A673 (cell line): ENCODE data around the gene ACOT7. TPM values are rescaled to one million over a fixed set of nuclear protein-coding genes. Genes with fewer than 3 reads are reported as not detected.

Source experiments
- BruUV-seq: library from RNA; stranded (reverse); fragments of 400-500 nt; replicated peaks from 2 replicates; lab custom pipeline; 2021; lab: Mats Ljungman, UMichigan
- CTCF ChIA-PET: fragments of 300-600 bp; sonication (Branson Sonifier 250); formaldehyde crosslinking; loops from one replicate; lab custom pipeline; 2022; ENCODE audit warnings: antibody characterized with exemption; lab: Charles Lee
- POLR2A ChIA-PET: fragments of 300-600 bp; sonication (Branson Sonifier 250); formaldehyde crosslinking; loops from one replicate; lab custom pipeline; 2022; ENCODE audit warnings: antibody characterized with exemption; ENCODE audit not compliant: low non-redundant PET; lab: Charles Lee
- DNase-seq: peaks from one replicate; pipeline ENCODE4 v3.0.0-alpha.2; 2015; ENCODE audit warnings: low spot score
- H3K27ac ChIP-seq: fragments of 200-600 bp; sonication (generic); 2 replicates; pipeline ENCODE4 v1.5.1; 2016; ENCODE audit warnings: mixed run types, low read depth, mild to moderate bottlenecking, mixed read lengths, antibody characterized with exemption, low read length; ENCODE audit not compliant: poor library complexity, severe bottlenecking
- H3K27me3 ChIP-seq: fragments of 200-600 bp; sonication (generic); replicated peaks from 2 replicates; pipeline ENCODE4 v1.6.1; 2017; ENCODE audit warnings: mixed run types, low read depth, mild to moderate bottlenecking, mixed read lengths, antibody characterized with exemption, low read length; ENCODE audit not compliant: insufficient read depth, poor library complexity
- H3K36me3 ChIP-seq: fragments of 200-600 bp; sonication (generic); 2 replicates; pipeline ENCODE4 v1.6.1; 2016; ENCODE audit warnings: mixed run types, mild to moderate bottlenecking, mixed read lengths, antibody characterized with exemption, low read length; ENCODE audit not compliant: insufficient read depth, poor library complexity, severe bottlenecking
- H3K4me1 ChIP-seq: fragments of 200-600 bp; sonication (generic); 2 replicates; pipeline ENCODE4 v1.6.1; 2017; ENCODE audit warnings: mixed run types, mild to moderate bottlenecking, mixed read lengths, antibody characterized with exemption, low read length; ENCODE audit not compliant: insufficient read depth, poor library complexity, severe bottlenecking
- H3K4me3 ChIP-seq: fragments of 200-600 bp; sonication (generic); 2 replicates; pipeline ENCODE4 v1.5.1; 2016; ENCODE audit warnings: low read depth, mixed run types, mild to moderate bottlenecking, mixed read lengths, low read length; ENCODE audit not compliant: poor library complexity, severe bottlenecking
- H3K9me3 ChIP-seq: fragments of 200-600 bp; sonication (generic); 2 replicates; pipeline ENCODE4 v1.6.1; 2016; ENCODE audit warnings: mixed run types, low read depth, mild to moderate bottlenecking, mixed read lengths, antibody characterized with exemption, low read length; ENCODE audit not compliant: poor library complexity, severe bottlenecking
- EZH2 ChIP-seq: fragments of 200-600 bp; sonication (generic); IDR thresholded peaks from 2 replicates; pipeline ENCODE4 v1.6.1; 2017; ENCODE audit warnings: borderline replicate concordance, low read depth, mild to moderate bottlenecking, mixed read lengths, antibody characterized with exemption, low read length; ENCODE audit not compliant: poor library complexity, severe bottlenecking
- intact Hi-C: fragments of 100-400 bp; cut with micrococcal nuclease; formaldehyde crosslinking; loops from one replicate; pipeline ENCODE4 v1.10.0; 2022; ENCODE audit not compliant: unreplicated experiment
- total RNA-seq: library from RNA; stranded (reverse); gene quantifications from 2 replicates; pipeline ENCODE4 v1.2.3, GENCODE V29; 2021
- TF ChIP-seq, protein P1 (sequence below): fragments of 300-800, 200-600 bp; sonication (generic); conservative IDR thresholded peaks from 2 replicates; pipeline ENCODE4 v1.5.1; 2017; ENCODE audit warnings: low read depth, mild to moderate bottlenecking, antibody characterized with exemption, low read length, moderate library complexity, mixed read lengths

ACOT7 gene
- total RNA-seq, 1 experiment from 2014 or later: 132 TPM

DNA sequence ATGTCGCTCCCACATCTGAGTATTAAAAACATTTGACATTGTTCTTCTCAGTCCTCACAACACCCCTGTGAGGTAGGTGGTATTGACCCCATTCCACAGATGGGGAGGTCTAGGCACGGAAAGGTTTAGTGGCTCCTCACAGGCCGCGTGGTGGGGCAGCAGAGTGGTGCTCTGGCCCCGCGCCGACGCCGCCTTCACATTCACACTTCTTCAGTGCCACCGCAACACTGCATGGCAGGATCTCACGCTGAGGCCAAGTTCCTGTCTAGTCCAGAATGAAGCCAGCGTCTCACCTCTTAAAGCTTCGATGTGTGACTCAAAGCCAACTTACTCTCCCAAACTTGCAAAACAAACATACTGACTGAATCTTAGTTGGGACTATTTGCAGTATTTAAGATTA, 169.9 kb downstream of the ACOT7 start:
- H3K4me3 ChIP-seq: no peak overlapping the region
- ChIA-PET CTCF (no interaction called here), POLR2A (interaction anchor here (0.6 kb wide), 1 partner anchor 26 kb away, joined by 3 read pairs; no protein-coding TSS in a partner anchor)
- TF ChIP-seq, protein P1, sequence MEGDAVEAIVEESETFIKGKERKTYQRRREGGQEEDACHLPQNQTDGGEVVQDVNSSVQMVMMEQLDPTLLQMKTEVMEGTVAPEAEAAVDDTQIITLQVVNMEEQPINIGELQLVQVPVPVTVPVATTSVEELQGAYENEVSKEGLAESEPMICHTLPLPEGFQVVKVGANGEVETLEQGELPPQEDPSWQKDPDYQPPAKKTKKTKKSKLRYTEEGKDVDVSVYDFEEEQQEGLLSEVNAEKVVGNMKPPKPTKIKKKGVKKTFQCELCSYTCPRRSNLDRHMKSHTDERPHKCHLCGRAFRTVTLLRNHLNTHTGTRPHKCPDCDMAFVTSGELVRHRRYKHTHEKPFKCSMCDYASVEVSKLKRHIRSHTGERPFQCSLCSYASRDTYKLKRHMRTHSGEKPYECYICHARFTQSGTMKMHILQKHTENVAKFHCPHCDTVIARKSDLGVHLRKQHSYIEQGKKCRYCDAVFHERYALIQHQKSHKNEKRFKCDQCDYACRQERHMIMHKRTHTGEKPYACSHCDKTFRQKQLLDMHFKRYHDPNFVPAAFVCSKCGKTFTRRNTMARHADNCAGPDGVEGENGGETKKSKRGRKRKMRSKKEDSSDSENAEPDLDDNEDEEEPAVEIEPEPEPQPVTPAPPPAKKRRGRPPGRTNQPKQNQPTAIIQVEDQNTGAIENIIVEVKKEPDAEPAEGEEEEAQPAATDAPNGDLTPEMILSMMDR: no peak
- TF ChIP-seq EZH2: no peak
- DNase-seq: no peak
- H3K27ac ChIP-seq: no peak overlapping the region
- TSS peak; percentile 40 for BruUV-seq
- H3K27me3 ChIP-seq: no peaks in the 10 kb centered on the region
- no peaks in the 10 kb centered on the region for H3K9me3 ChIP-seq
- peaks cover 61% of the 10 kb centered on the region for H3K36me3 ChIP-seq
- intact Hi-C loops: no loop called here
- H3K4me1 ChIP-seq: no peaks in the 10 kb centered on the region

DNA sequence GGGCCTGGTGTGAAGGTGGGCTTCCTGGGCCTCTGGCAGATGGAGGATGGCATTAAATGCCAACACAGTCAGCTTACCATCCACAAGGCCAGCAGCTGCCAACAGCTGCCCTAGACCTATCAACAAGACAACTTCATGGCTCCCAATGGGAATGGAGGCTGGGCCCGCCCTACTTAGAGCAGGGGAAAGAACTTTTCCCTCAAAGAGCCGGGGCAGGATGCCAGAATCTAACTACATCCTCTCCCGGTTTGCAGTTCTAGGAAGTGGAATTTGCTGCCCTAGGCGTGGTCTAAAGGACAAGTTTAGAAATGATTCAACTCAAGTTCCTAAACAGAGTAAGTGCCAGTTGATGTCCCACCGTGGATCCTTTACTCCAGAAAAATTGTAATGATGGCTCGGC, 170.9 kb downstream of the ACOT7 start:
- Histone ChIP-seq H3K27ac (no peak overlapping the region), H3K4me1 (no peaks in the 10 kb centered on the region), H3K9me3 (no peaks in the 10 kb centered on the region), H3K36me3 (peaks cover 52% of the 10 kb centered on the region), H3K27me3 (no peaks in the 10 kb centered on the region), H3K4me3 (no peak overlapping the region)
- POLR2A ChIA-PET: no interaction called here
- BruUV-seq: no TSS peak
- CTCF ChIA-PET: no interaction called here
- intact Hi-C loops: no loop called here
- no peak for TF ChIP-seq EZH2
- TF ChIP-seq, protein P1: no peak
- DNase-seq: no peak

- H3K4me1 ChIP-seq: no peaks in the 10 kb centered on the region
- H3K27me3 ChIP-seq: no peaks in the 10 kb centered on the region
- H3K36me3 ChIP-seq: peaks cover 42% of the 10 kb centered on the region
- no TSS peak for BruUV-seq
- intact Hi-C loops: no loop called here
- no peak for DNase-seq
- ChIA-PET POLR2A (no interaction called here), CTCF (no interaction called here)
- H3K9me3 ChIP-seq: no peaks in the 10 kb centered on the region
- H3K4me3 ChIP-seq: no peak overlapping the region
- TF ChIP-seq EZH2: no peak
- TF ChIP-seq, protein P1: no peak
- no peak overlapping the region for H3K27ac ChIP-seq
These were observed 172.3 kb downstream of the ACOT7 start for GRCh38 chr1:6221210-6221784.
